NCI-H526 (cell line): ENCODE measurements around the gene FYB1.
A peak's percentile ranks its signal among the peaks of the same experiment; 100 is the strongest.

Experiments used
- DNase-seq, 2 experiments: peaks; one replicate each; lab custom pipeline; 2025; lab: John Stamatoyannopoulos, UW

Gene FYB1

GRCh38 chr5:39118638-39119037, 100.7 kb downstream of the FYB1 start:
- DNase-seq: no peak

DNA sequence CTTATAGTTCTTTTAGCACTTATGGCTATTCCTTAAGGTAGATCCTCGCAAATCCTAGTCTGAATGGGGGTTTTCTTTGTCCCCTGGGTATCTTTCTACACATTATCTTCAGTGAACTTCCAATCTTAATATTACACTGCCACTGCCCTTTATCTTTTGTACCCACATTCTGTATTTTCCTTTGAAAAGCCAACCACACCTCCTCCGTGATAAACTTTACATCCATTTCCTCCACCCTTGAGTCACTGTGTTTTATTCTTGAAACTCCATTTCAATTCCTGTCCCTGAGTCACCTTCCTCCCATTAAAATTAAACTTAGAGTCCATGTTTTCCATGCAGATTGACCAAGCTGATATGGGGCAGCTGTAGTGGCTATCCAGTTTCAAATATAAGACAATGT, 102.0 kb downstream of the FYB1 start:
- DNase-seq: no peak

GRCh38 chr5:39116344-39117170, 102.8 kb downstream of the FYB1 start:
- no peak for DNase-seq

DNA sequence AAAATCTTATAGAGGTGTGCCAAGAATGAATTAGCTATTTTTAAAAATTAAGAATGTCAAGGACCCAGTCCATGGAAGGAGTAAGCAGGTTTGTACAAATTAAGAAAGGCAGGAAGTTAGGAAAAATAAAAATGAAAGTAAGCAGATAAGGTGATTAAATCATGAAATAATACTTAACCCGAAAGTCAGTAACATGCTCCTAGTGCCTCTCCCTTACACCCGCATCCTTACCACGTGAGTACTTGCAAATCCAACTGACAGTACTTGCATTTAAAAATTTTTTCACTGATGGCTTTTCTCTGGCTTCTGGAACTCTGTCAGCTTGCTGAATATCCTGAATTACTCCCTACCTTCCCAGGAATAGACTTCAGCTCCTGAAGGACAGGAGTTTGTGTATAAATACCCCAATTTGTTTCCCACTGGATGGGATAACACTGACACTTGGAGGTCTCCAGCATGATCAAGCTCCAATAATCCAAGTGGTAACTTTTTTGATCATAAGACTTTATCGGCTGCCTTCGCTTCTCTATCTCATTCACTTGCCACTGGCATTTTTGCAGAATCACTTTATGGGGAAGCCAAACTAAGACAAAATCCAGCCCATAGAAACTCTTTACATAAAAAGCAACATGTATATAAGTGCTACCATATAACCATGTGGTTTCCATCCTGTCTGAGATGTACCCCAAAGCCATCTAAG, 103.6 kb downstream of the FYB1 start:
- DNase-seq: no peak

- DNase-seq: no peak
Observed at GRCh38 chr5:39114155-39114554, 105.2 kb downstream of the FYB1 start.

- DNase-seq: no peak
Observed at GRCh38 chr5:39113354-39113953, 105.9 kb downstream of the FYB1 start.

DNA sequence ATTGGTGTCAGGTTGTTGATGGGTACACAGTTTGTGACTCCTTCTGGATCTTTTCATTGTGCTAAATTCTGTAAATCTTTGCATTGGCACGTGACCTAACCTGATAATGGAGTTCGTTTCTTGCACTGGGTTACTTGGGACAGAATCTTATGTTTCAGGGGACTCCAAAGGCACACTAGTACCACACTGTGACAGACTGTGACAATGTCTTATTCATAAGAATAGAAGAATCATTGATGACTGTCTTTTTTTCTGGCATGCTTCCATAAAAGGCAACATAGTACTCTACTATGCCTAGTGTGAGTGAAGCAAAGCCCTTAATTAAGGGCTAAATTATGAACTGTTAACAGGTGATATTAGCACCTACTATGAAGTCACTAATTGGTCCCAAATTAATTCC, 109.8 kb downstream of the FYB1 start:
- no peak for DNase-seq

- no peak for DNase-seq
Observed at GRCh38 chr5:39108987-39109386, 110.4 kb downstream of the FYB1 start.

GRCh38 chr5:39107350-39107749, 112.0 kb downstream of the FYB1 start:
- no peak for DNase-seq

DNA sequence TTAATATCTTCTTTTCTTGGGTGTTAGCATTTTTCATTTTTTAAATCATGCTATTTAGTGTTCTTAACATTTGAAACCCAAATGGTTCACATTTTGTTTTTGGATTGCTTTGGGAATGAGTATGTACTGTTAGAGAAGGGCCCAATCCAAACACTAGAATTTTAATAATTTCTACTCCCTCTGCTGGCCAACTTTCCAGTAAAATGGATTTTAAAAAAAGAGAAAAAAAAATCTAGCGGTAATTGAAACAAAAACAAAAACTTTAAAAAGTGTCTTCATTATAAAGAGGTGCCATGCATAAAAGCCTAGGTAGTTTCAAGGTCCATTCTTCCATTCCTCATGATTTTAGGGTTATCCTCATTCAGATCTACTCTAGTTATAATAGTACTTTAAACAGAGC, 113.0 kb downstream of the FYB1 start:
- no peak for DNase-seq

DNA sequence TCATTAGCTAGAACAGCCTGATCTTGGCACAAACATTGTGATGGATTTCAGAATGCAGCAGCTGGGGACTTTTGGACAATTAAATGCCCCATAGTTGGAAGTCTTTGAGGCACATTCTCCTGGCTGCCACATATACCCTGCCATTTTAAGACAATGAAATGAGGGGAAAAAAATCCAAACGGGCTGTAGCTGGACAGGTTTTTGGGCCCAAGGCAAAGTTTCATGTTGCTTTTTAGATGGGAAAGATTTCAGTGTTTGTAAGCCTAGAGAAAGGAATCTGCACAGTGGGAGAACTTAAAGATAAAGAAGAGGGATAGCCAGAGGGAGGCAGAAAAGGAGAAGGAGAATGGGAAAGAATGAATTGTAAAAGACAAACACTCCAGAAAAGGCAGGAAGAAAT, 115.1 kb downstream of the FYB1 start:
- no peak for DNase-seq

DNA sequence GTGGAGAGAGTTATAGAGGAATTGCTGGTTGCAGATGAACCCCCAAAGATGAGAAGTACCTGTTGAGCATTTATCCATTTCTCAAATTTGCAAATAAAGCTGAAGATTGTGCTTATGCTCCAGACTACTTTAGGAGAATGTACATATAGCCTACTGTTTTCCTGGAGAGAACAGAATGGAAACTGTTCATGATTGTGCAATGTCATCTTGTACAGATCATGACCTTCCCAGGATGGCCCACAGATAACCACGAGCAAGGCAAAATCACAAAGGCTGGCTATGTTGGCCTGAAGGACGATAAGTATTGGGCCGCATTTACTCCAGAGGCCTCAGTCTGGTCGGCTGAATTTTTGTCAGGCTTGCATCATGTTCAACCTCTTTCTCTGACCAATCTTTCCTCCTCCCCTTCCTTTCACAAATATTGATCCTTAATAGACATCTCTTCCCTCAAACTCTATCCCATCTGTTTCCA, 116.6 kb downstream of the FYB1 start:
- no peak for DNase-seq

GRCh38 chr5:39100851-39101396, 118.4 kb downstream of the FYB1 start:
- DNase-seq: no peak

DNA sequence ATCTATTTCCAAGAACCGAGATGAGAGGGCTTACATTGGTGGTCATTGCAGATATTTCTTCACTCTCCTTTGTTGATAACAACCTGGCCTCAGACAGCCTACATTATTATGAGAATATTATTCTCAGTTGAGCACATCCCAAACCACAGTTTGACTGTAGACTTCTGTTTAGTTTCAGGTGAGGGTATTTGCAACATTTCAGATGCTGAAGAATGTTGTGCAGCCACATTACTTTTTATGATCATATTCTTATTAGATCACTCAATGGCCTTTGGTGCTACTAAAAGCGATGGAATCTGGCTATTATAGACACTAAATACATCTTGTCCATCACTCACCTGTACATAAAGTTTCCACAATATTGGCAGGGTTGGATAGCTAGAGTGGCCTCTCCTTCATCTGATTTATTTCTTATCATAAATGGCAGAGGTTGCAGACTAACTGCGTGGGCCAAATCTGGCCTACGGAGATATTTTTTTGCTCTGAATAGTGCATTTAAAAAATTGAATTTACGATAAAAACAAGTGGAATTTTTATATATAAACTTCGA, 119.0 kb downstream of the FYB1 start:
- DNase-seq: no peak

DNA sequence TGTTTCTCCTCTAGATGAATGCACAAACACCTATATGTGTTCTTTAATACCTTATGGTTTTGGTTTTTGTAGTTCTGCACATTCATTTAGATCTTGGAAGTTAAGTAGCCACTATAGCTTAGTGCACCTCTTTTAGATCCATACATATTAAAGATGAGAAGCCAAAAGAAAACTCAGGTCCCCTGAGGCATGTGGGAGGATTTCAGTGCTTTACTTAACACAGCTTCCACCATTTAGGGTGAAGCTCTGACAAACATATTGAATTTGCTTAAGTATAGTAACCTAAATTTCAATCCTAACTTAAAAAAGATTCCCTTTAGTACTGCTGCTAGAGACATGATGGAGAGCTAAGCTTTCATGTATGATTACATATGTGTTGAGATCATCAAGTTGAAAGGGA, 119.5 kb downstream of the FYB1 start:
- no peak for DNase-seq

GRCh38 chr5:39093352-39093751, 126.0 kb downstream of the FYB1 start:
- no peak for DNase-seq

DNA sequence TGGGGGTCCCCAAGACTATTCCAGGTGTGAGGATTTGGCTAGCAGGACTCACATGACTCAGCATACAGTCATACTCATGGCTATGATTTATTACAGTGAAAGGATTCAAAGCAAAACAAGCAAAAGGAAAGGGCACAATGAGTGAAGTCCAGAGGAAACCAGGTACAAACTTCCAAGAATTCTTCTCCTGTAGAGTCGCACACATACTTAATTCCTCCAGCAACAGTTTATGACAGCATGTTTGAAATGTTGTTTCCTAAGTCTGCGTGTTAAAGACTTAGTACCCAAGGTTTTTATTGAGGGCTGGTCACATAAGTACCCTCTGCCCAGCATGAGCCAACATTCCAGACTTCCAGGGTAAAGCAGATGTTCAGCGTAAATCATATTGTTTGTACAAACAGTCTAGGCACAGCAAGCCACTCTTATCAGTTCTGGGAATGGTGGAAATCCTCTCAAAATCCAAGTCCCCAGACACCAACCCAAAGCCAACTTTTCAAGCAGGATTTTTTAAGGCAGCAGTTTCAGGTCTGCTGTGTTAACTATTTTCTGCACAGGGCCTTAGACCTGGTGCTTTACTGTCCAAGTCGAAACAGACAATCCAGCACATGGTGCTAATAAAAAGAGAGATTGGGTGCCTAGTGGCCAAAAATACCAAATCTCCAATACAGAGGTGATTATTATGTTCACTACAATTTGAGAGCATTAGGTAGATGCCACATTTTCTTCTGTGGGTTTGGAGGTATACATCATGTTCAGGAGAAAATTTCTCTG, 126.6 kb downstream of the FYB1 start:
- no peak for DNase-seq

DNA sequence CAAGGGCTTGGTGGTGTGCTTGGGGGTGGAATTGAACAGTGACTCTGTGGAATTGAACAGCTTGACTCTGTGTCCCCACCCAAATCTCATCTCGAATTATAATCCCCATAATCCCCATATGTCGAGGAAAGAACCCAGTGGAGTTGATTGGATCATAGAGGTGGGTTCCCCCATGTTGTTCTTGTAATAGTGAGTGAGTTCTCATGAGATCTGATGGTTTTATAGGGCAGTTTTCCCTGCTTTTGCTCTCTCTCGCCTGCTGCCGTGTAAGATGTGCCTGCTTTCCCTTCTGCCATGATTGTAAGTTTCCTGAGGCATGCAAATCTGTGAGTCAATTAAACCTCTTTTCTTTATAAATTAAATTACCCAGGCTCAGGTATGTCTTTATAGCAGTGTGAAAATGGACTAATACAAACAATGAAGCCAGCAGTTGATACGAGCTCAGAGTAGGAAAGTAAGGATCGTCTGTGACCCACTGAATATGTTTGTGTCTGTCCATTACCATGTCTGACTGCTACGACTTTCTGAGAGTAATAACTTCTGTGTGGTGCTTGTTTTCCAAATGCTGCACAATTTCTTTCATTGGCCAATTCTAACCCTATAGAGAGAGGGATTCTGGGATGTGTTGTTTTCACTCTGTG, 127.3 kb downstream of the FYB1 start:
- DNase-seq: no peak

GRCh38 chr5:39083968-39084367, 135.4 kb downstream of the FYB1 start:
- no peak for DNase-seq

DNA sequence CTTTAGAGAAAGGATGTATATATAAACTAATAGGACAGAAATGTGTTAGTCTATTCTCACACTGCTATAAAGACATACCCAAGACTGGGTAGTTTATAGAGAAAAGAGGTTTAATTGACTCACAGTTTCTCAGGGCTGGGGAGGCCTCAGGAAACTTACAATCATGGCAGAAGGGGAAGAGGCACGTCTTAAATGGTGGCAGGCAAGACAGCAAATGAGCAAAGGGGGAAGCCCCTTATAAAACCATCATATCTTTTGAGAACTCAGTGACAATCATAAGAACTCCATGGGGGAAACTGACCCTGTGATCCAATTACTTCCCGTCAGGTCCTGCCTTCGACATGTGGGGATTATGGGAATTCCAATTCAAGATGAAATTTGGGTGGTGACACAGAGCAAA, 136.4 kb downstream of the FYB1 start:
- DNase-seq: no peak

- peak; percentile 32 to 61 for DNase-seq
Observed at GRCh38 chr5:39080597-39081204, 138.7 kb downstream of the FYB1 start.
